ENCODE measurements around the gene TEKT3.

The TEKT3 gene

DNA sequence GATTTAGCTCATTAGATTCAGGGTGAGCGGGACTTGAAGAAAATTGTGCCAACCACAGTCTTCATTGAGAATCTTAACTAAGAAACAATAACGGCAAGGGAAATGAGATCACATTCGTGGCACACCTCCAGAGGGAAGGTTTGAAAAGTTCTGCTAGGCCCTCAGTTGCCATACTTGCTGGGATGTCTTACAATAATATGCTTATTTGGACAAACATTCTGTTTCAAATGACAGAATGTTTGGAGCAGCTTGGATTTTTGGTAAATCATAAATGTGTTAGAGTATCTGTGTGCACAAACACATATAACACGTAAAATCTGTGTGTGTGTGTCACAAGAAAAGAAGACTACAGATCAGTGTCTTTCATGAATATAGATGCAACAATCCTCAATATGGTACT, 24.6 kb upstream of the TEKT3 start:
- TF ChIP-seq ZFX (IDR thresholded peaks at IDR 0.05; ENCODE audit: borderline replicate concordance) = no peak
- TF ChIP-seq, protein P1, sequence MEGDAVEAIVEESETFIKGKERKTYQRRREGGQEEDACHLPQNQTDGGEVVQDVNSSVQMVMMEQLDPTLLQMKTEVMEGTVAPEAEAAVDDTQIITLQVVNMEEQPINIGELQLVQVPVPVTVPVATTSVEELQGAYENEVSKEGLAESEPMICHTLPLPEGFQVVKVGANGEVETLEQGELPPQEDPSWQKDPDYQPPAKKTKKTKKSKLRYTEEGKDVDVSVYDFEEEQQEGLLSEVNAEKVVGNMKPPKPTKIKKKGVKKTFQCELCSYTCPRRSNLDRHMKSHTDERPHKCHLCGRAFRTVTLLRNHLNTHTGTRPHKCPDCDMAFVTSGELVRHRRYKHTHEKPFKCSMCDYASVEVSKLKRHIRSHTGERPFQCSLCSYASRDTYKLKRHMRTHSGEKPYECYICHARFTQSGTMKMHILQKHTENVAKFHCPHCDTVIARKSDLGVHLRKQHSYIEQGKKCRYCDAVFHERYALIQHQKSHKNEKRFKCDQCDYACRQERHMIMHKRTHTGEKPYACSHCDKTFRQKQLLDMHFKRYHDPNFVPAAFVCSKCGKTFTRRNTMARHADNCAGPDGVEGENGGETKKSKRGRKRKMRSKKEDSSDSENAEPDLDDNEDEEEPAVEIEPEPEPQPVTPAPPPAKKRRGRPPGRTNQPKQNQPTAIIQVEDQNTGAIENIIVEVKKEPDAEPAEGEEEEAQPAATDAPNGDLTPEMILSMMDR (IDR thresholded peaks at IDR 0.05) = no peak
- H3K27ac ChIP-seq = no peak overlapping the region

DNA sequence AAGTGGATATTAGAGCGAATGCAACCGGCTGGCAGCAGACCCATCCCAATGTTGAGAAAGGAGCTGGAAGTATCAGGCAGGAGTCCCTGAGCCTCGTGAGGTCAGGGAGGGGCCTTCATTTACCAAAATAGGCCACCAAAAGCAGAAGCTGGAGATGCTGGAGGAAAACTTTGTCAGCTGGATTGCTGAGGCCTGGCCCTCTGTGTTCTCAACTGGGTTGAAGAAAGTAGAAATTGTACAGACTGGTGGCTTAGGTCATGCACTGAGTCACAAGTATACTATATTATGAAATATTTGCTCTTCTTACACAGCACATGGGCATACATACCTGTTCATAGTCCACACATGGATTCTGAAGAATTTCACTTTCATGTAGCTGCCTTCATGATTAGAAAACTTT, 23.2 kb upstream of the TEKT3 start:
- no peak overlapping the region for H3K27ac ChIP-seq
- TF ChIP-seq, protein P1 (IDR thresholded peaks at IDR 0.05) = no peak
- TF ChIP-seq ZFX (IDR thresholded peaks at IDR 0.05; ENCODE audit: borderline replicate concordance) = no peak

DNA sequence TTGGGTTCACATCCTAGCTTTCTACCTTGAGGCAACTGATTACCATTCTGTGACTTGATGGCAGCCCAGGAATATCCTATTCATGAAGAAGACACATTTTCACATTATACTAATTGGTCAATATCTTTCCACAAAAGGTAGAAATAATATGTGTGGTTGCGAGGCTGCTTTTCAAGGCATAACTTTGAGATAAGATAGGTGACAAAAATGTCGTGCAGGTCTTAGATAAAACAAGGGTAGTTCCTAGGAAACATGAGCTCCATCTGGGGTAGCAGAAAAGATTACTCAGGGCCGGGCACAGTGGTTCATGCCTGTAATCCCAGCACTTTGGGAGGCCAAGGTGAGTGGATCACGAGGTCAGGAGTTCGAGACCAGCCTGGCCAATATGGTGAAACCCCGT, 22.3 kb upstream of the TEKT3 start:
- TF ChIP-seq, protein P1 (IDR thresholded peaks at IDR 0.05) = no peak
- TF ChIP-seq ZFX (IDR thresholded peaks at IDR 0.05; ENCODE audit: borderline replicate concordance) = no peak
- no peak overlapping the region for H3K27ac ChIP-seq

DNA sequence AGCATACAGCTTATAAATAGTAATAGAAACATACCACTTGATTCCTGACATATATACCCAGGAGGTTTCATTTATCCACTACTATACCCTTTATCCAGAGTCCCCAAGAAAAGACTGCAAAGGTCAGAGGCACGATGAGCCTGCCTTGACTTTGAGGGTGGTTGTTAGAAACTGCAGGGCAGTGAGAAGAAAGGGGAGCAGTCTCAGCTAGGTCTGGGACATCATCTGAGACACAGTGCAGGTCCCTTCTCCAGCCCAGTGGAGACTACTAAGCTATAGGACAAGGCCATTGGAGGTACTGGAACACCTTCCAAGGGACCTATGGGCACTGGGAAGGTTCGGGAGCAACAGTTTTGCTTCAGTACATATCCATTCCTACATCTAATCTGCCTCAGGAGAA, 20.2 kb upstream of the TEKT3 start:
- H3K27ac ChIP-seq = no peak overlapping the region
- TF ChIP-seq, protein P1 (IDR thresholded peaks at IDR 0.05) = no peak
- TF ChIP-seq ZFX (IDR thresholded peaks at IDR 0.05; ENCODE audit: borderline replicate concordance) = no peak

DNA sequence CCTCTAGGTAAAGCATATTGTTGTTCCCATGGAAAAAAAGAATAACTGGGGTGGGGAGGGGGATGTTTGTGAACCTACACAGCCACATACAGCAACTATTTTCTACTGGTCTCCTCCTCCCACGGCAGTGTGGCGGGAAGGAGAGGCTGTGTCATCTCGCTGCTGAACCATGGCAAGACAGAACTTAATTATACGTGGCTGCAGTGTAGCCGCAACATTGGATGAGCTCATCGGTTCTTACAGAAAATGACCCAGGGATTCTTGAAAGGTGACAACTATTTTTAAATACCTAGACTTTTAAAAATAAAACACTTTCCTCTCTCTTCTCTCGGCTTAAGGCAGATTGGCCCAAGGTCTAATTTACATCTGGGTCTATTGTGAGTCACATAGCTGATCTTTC, 19.8 kb upstream of the TEKT3 start:
- TF ChIP-seq, protein P1 (IDR thresholded peaks at IDR 0.05) = no peak
- no peak for TF ChIP-seq ZFX (IDR thresholded peaks at IDR 0.05; ENCODE audit: borderline replicate concordance)
- no peak overlapping the region for H3K27ac ChIP-seq

DNA sequence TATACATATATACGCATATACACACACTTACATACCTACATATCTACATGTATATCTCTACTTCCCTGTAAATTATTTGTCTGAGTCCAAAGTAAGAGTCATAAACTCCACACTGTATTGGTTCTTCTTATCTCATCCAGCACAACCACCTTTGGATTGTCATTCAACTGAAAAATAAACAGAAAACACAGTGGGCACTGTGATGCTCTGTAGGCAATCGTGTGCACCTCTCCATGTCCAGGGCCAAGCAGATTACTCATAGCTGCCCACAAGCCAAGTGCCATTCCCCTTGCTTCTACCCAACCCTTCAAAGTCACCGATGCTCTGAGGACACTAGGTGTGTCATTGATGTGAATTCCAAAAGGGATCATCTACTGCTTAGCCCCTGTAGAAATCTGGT, 12.9 kb upstream of the TEKT3 start:
- TF ChIP-seq, protein P1 (IDR thresholded peaks at IDR 0.05) = no peak
- no peak for TF ChIP-seq ZFX (IDR thresholded peaks at IDR 0.05; ENCODE audit: borderline replicate concordance)
- H3K27ac ChIP-seq = no peak overlapping the region

DNA sequence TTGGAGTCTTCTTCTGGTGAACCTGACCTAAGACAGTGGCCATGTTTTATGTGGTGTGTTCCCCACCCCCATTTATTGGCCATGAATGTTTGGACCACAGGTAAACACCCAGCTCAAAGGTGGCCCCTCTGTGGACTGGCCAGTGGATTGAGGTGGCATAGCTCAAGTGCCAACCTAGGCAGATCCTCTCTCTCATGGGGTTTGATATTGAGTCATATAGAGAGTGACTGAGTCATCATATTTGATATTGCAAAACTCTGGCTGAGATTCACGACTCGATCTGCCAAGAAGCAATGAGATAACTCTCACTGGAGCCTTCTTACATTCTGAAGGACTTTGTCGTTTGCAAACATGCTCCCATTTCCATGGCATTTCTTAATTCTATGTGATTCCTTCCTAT, 10.5 kb upstream of the TEKT3 start:
- no peak overlapping the region for H3K27ac ChIP-seq
- TF ChIP-seq, protein P1 (IDR thresholded peaks at IDR 0.05) = no peak
- no peak for TF ChIP-seq ZFX (IDR thresholded peaks at IDR 0.05; ENCODE audit: borderline replicate concordance)
